B cell (primary cell): ENCODE measurements around the gene PTPRN2. TPM values are rescaled to one million over a fixed set of nuclear protein-coding genes. Genes with fewer than 3 reads are reported as not detected.

ENCODE experiments used
- ATAC-seq: fragments of 200-7000 bp; cut with Tn5 transposase; one replicate; pipeline ENCODE4 v1.10.0; 2021; ENCODE audit warnings: low read depth, mild to moderate bottlenecking, moderate number of reproducible peaks, moderate library complexity
- CTCF ChIA-PET: fragments of 350-600 bp; sonication (Branson Sonifier 250); formaldehyde crosslinking; loops from one replicate; lab custom pipeline; 2021; ENCODE audit warnings: antibody characterized with exemption, inconsistent platforms; lab: Charles Lee
- POLR2A ChIA-PET: fragments of 350-600 bp; sonication (Branson Sonifier 250); formaldehyde crosslinking; loops from one replicate; lab custom pipeline; 2021; ENCODE audit warnings: antibody characterized with exemption; lab: Charles Lee
- DNase-seq: peaks from one replicate; pipeline ENCODE4 v3.0.0; 2013
- H2AFZ ChIP-seq: 2 replicates; pipeline ENCODE4 v1.6.1; 2012; ENCODE audit warnings: mild to moderate bottlenecking, low read depth, low read length; ENCODE audit not compliant: insufficient read depth, poor library complexity, severe bottlenecking
- H3K27ac ChIP-seq, 2 donors: 1 replicate in 1 of 2; 2 replicates in 1 of 2; pipeline ENCODE4 v1.5.1; 2012 to 2013; ENCODE audit warnings: low read length in 2 of 2, mild to moderate bottlenecking in 2 of 2, moderate library complexity in 1 of 2
- H3K27me3 ChIP-seq, 4 experiments: fragments of 200-600 bp in 1 of 4; sonication (generic) in 1 of 4; replicated peaks in 1 of 4; 1 replicate in 2 of 4; 2 replicates in 2 of 4; pipeline versions ENCODE4 v1.6.1 to v1.7.0; 2013 to 2016; ENCODE audit warnings: low read length in 3 of 4, mild to moderate bottlenecking in 2 of 4, mixed read lengths in 1 of 4, moderate library complexity in 1 of 4; ENCODE audit not compliant: insufficient read depth in 4 of 4, control insufficient read depth in 3 of 4; ENCODE audit errors: control extremely low read depth in 1 of 4
- H3K36me3 ChIP-seq, 2 experiments: replicated peaks in 1 of 2; 1 replicate in 1 of 2; 2 replicates in 1 of 2; pipeline versions ENCODE4 v1.6.1 to v1.7.1; 2013; ENCODE audit warnings: low read length in 1 of 2; ENCODE audit not compliant: insufficient read depth in 2 of 2, control insufficient read depth in 1 of 2; ENCODE audit errors: control extremely low read depth in 1 of 2, extremely low read depth in 1 of 2
- H3K4me1 ChIP-seq, 2 donors: fragments of 200-600 bp in 1 of 2; sonication (generic) in 1 of 2; 1 replicate in 1 of 2; 2 replicates in 1 of 2; pipeline versions ENCODE4 v1.5.1 to v1.6.1; 2013 to 2017; ENCODE audit warnings: low read length in 2 of 2; ENCODE audit not compliant: control insufficient read depth in 2 of 2, insufficient read depth in 2 of 2
- H3K4me2 ChIP-seq: replicated peaks from 2 replicates; pipeline ENCODE3; 2012; ENCODE audit warnings: mild to moderate bottlenecking, low read depth, low read length; ENCODE audit not compliant: poor library complexity, severe bottlenecking
- H3K4me3 ChIP-seq, 5 experiments: fragments of 200-600 bp in 1 of 5; sonication (generic) in 1 of 5; 1 replicate in 3 of 5; 2 replicates in 2 of 5; pipeline versions ENCODE4 v1.5.1 to v1.7.0; 2011 to 2016; ENCODE audit warnings: low read length in 4 of 5, mild to moderate bottlenecking in 4 of 5, low read depth in 2 of 5, control low read depth in 1 of 5, moderate library complexity in 1 of 5; ENCODE audit not compliant: insufficient read depth in 1 of 5; ENCODE audit errors: control extremely low read depth in 1 of 5, extremely low read depth in 1 of 5
- H3K79me2 ChIP-seq: fragments of 200-600 bp; sonication (generic); one replicate; pipeline ENCODE4 v1.6.0; 2016; ENCODE audit warnings: low read length; ENCODE audit not compliant: control insufficient read depth, insufficient read depth
- H3K9ac ChIP-seq: fragments of 200-600 bp; sonication (generic); 2 replicates; pipeline ENCODE4 v1.6.1; 2017; ENCODE audit warnings: mild to moderate bottlenecking, low read length, moderate library complexity
- H3K9me3 ChIP-seq, 3 donors: one replicate each; pipeline versions ENCODE4 v1.6.1 to v1.7.1; 2013; ENCODE audit warnings: low read length in 2 of 3; ENCODE audit not compliant: control insufficient read depth in 2 of 3, insufficient read depth in 1 of 3; ENCODE audit errors: control extremely low read depth in 1 of 3
- H4K20me1 ChIP-seq: 2 replicates; pipeline ENCODE4 v1.6.0; 2012; ENCODE audit warnings: mild to moderate bottlenecking, low read length; ENCODE audit not compliant: insufficient read depth, control insufficient read depth, poor library complexity, severe bottlenecking
- H3K27ac Mint-ChIP-seq: one replicate; pipeline ENCODE4 v1.8.0; 2021; ENCODE audit warnings: mixed read lengths
- H3K27me3 Mint-ChIP-seq: one replicate; pipeline ENCODE4 v1.8.0; 2021; ENCODE audit warnings: mixed read lengths
- H3K4me1 Mint-ChIP-seq: one replicate; pipeline ENCODE4 v1.8.0; 2021; ENCODE audit warnings: mixed read lengths
- H3K4me3 Mint-ChIP-seq: one replicate; pipeline ENCODE4 v1.8.0; 2021; ENCODE audit warnings: mixed read lengths
- H3K9me3 Mint-ChIP-seq: one replicate; pipeline ENCODE4 v1.8.0; 2022; ENCODE audit warnings: mixed read lengths; ENCODE audit not compliant: insufficient read depth
- CTCF ChIP-seq: fragments of 200-600 bp; IDR thresholded peaks from one replicate; pipeline ENCODE4 v1.8.0; 2022; ENCODE audit warnings: antibody characterized with exemption, mild to moderate bottlenecking
- EZH2 ChIP-seq: IDR thresholded peaks from 2 replicates; pipeline ENCODE4 v1.6.1; 2012; ENCODE audit warnings: borderline replicate concordance, low read depth, mild to moderate bottlenecking, moderate library complexity, low read length; ENCODE audit not compliant: insufficient read depth, poor library complexity, severe bottlenecking
- WGBS: methylation state at CpG from one replicate; pipeline ENCODE4 v1.1.5; 2013; ENCODE audit warnings: missing lambda C conversion rate; ENCODE audit not compliant: insufficient coverage; 5-methylcytosine and 5-hydroxymethylcytosine counted together
- intact Hi-C: fragments of 100-400 bp; cut with micrococcal nuclease; formaldehyde crosslinking; loops from one replicate; pipeline ENCODE4 v1.10.0; 2022
- polyA plus RNA-seq: library from polyadenylated mRNA; depleted of rRNA; stranded (reverse); fragments of >200 nt; gene quantifications from 2 replicates; pipeline ENCODE4 v1.2.3, GENCODE V29; 2012
- total RNA-seq, 2 donors: library from RNA; stranded (reverse); fragments of 120-200 nt in 1 of 2; gene quantifications; 1 replicate in 1 of 2; 2 replicates in 1 of 2; pipeline versions ENCODE4 v1.2.3 to v1.2.4, GENCODE V29; 2013 to 2022

Gene PTPRN2
- total and polyA plus RNA-seq, 2 donors (not counting 1 experiment from before 2014, with no cell fraction given), result 2.0 to 5.0 TPM

DNA sequence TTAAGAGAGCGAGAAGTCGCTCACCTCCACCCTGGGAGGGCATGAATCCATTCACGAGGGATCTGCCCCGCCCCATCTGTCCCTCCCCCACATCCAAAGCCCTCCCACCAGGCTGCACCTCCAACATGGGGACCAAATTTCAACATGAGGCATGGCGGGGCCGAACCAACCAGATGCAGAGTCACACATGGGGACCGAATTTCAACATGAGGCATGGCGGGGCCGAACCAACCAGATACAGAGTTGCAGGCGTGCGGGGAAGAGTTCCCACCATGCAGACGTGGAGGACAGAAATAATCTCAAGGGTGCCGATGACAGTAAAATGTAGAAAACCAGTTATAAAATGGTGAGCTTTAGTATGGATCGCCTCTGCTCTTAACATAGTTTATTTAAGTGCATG, 686.5 kb downstream of the PTPRN2 start:
- no peaks in the 10 kb centered on the region for H3K9me3 Mint-ChIP-seq
- no peaks in the 10 kb centered on the region for H3K79me2 ChIP-seq
- intact Hi-C loops, result no loop called here
- DNase-seq (no peak), ATAC-seq (no peak)
- no peaks in the 10 kb centered on the region for H4K20me1 ChIP-seq
- no peak overlapping the region for H3K4me3 ChIP-seq
- H3K4me2 ChIP-seq, result no peak overlapping the region
- no peaks in the 10 kb centered on the region for H3K36me3 ChIP-seq
- H2AFZ ChIP-seq, result no peak overlapping the region
- H3K9me3 ChIP-seq, result peaks cover 0 to 40% (median 0%) of the 10 kb centered on the region in 3 donors
- no peak overlapping the region for H3K27ac Mint-ChIP-seq
- no peaks in the 10 kb centered on the region for H3K27me3 Mint-ChIP-seq
- TF ChIP-seq EZH2, result no peak
- TF ChIP-seq CTCF, result no peak
- no peaks in the 10 kb centered on the region for H3K4me1 Mint-ChIP-seq
- no peak overlapping the region for H3K4me3 Mint-ChIP-seq
- H3K27me3 ChIP-seq, result no peaks in the 10 kb centered on the region
- CTCF ChIA-PET, result no interaction called here
- H3K4me1 ChIP-seq, result no peaks in the 10 kb centered on the region
- POLR2A ChIA-PET, result no interaction called here
- no peak overlapping the region for H3K9ac ChIP-seq
- 87% methylated on average over 8 of the region's 14 CpGs for WGBS
- no peak overlapping the region for H3K27ac ChIP-seq

DNA sequence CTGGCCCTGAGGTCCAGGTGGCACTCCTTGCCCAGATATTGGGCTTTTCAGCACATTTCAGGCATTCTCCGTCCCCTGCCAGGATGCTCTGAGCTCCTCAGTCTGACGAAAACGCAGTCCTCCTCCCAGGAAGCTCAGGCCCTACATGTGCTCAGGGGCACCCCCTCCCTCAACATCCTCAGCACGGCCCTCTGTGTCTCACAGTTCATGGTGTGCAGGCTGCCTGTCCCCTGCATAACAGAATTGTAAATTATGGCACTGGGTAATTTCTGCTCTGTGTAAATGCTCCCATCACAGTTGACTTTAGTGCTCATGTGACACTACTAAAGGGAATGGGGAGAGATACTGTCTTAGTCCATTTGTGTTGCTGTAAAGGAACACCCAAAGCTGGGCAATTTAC, 687.1 kb downstream of the PTPRN2 start:
- Mint-ChIP-seq H3K4me3 (no peak overlapping the region), H3K9me3 (no peaks in the 10 kb centered on the region), H3K27me3 (no peaks in the 10 kb centered on the region), H3K27ac (no peak overlapping the region), H3K4me1 (no peaks in the 10 kb centered on the region)
- Histone ChIP-seq H3K9me3 (peaks cover 0 to 34% (median 0%) of the 10 kb centered on the region in 3 donors), H3K36me3 (no peaks in the 10 kb centered on the region), H3K27me3 (no peaks in the 10 kb centered on the region), H3K79me2 (no peaks in the 10 kb centered on the region), H4K20me1 (no peaks in the 10 kb centered on the region), H3K27ac (no peak overlapping the region), H3K4me2 (no peak overlapping the region), H3K4me1 (no peaks in the 10 kb centered on the region), H3K9ac (no peak overlapping the region), H3K4me3 (no peak overlapping the region), H2AFZ (no peak overlapping the region)
- ChIA-PET CTCF (no interaction called here), POLR2A (no interaction called here)
- intact Hi-C loops, result no loop called here
- WGBS, result 84% methylated on average over 3 of the region's 4 CpGs
- no peak for ATAC-seq
- no peak for DNase-seq
- no peak for TF ChIP-seq CTCF
- no peak for TF ChIP-seq EZH2
